ENCODE data around the gene HBEGF.

HBEGF gene

GRCh38 chr5:140381972-140382371 lies 35.6 kb upstream of the HBEGF start:
- TF ChIP-seq CTCF (conservative IDR thresholded peaks at IDR 0.05) = no peak
- H3K27ac ChIP-seq = no peak overlapping the region

- TF ChIP-seq CTCF (conservative IDR thresholded peaks at IDR 0.05) = no peak
These were observed 34.9 kb upstream of the HBEGF start for GRCh38 chr5:140381351-140381750.

GRCh38 chr5:140372971-140373487 lies 26.6 kb upstream of the HBEGF start:
- peak; percentile 85 for TF ChIP-seq CTCF (conservative IDR thresholded peaks at IDR 0.05)
- no peak overlapping the region; the same call in 1 of the 2 replicates for H3K27ac ChIP-seq

More at GRCh38 chr5:140381351-140381750, 34.9 kb upstream of the HBEGF start:
- no peak overlapping the region for H3K27ac ChIP-seq

- no peak for TF ChIP-seq CTCF (conservative IDR thresholded peaks at IDR 0.05)
- no peak overlapping the region for H3K27ac ChIP-seq
These were observed 25.2 kb upstream of the HBEGF start for GRCh38 chr5:140371356-140372151.

DNA sequence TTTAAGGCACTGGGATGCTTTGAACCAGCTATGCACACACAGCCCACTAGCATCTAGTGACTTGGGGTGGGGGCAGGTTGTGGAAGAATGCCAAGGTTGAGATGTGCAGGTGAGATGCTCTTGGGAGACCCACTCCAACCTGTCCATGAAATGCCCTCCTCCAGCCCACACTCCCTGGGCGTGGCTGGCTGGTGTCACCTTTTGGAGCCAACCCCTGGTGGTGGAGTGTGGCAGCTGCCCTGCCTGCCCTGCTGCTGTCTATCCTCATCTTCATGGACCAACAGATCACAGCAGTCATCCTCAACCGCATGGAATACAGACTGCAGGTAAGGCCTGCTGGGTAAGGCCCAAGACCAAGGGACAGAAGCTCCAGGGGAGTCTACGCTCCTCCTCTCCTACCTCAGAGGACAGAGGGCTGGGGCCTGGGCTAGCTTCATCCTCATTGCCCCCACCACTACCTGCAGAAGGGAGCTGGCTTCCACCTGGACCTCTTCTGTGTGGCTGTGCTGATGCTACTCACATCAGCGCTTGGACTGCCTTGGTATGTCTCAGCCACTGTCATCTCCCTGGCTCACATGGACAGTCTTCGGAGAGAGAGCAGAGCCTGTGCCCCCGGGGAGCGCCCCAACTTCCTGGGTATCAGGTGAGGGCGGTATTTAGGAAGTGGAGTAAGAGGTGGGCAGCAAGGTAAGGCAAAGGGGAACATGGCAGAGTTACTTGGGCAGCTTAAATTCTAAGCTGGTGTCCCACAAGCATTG lies 21.0 kb upstream of the HBEGF start:
- H3K27ac ChIP-seq = no peak overlapping the region
- no peak for TF ChIP-seq CTCF (conservative IDR thresholded peaks at IDR 0.05)

GRCh38 chr5:140366589-140367255 lies 20.3 kb upstream of the HBEGF start:
- no peak overlapping the region for H3K27ac ChIP-seq
- TF ChIP-seq CTCF (conservative IDR thresholded peaks at IDR 0.05) = no peak

- H3K27ac ChIP-seq = no peak overlapping the region
- TF ChIP-seq CTCF (conservative IDR thresholded peaks at IDR 0.05) = no peak
These were observed 19.5 kb upstream of the HBEGF start for GRCh38 chr5:140365941-140366340.

Data from VCaP (cell line).